Neural progenitor cell (in vitro differentiated cells): Measurements from ENCODE around the gene LTBP1. TPM values are rescaled to one million over a fixed set of nuclear protein-coding genes. Genes with fewer than 3 reads are reported as not detected.

Source experiments
- DNase-seq: peaks from one replicate; pipeline ENCODE4 v3.0.0-alpha.2; 2016; ENCODE audit warnings: low spot score
- H2AFZ ChIP-seq: fragments of 200-600 bp; sonication (generic); replicated peaks from 2 replicates; pipeline ENCODE4 v1.6.1; 2016; ENCODE audit warnings: antibody characterized with exemption
- H3F3A ChIP-seq: fragments of 200-600 bp; sonication (generic); 2 replicates; pipeline ENCODE4 v1.6.1; 2016; ENCODE audit warnings: antibody characterized with exemption, low read depth
- H3K27ac ChIP-seq: fragments of 200-600 bp; sonication (generic); 2 replicates; pipeline ENCODE4 v1.5.1; 2016; ENCODE audit warnings: mild to moderate bottlenecking
- H3K27me3 ChIP-seq: fragments of 200-600 bp; sonication (generic); 2 replicates; pipeline ENCODE4 v1.6.1; 2016; ENCODE audit warnings: mild to moderate bottlenecking, moderate library complexity
- H3K36me3 ChIP-seq: fragments of 200-600 bp; sonication (generic); 2 replicates; pipeline ENCODE4 v1.5.1; 2016
- H3K4me1 ChIP-seq: fragments of 200-600 bp; sonication (generic); 2 replicates; pipeline ENCODE4 v1.6.1; 2016; ENCODE audit warnings: mixed run types
- H3K4me2 ChIP-seq: fragments of 200-600 bp; sonication (generic); 2 replicates; pipeline ENCODE4 v1.6.1; 2016
- H3K4me3 ChIP-seq: fragments of 200-600 bp; sonication (generic); 2 replicates; pipeline ENCODE4 v1.5.1; 2016
- H3K79me2 ChIP-seq: fragments of 200-600 bp; sonication (generic); 2 replicates; pipeline ENCODE4 v1.6.1; 2016; ENCODE audit warnings: low read depth
- H3K9ac ChIP-seq: fragments of 200-600 bp; sonication (generic); 2 replicates; pipeline ENCODE4 v1.6.1; 2016
- H3K9me3 ChIP-seq: fragments of 200-600 bp; sonication (generic); 2 replicates; pipeline ENCODE4 v1.5.1; 2016; ENCODE audit warnings: low read depth
- H4K20me1 ChIP-seq: fragments of 200-600 bp; sonication (generic); 2 replicates; pipeline ENCODE4 v1.6.1; 2016; ENCODE audit warnings: low read depth
- H3K27ac Mint-ChIP-seq: 3 replicates; pipeline ENCODE4 v1.8.0; 2021; ENCODE audit warnings: mixed read lengths
- H3K27me3 Mint-ChIP-seq: 2 replicates; pipeline ENCODE4 v1.8.0; 2022; ENCODE audit warnings: low read depth, mild to moderate bottlenecking, inconsistent platforms, moderate library complexity, mixed read lengths; ENCODE audit not compliant: insufficient read depth
- H3K36me3 Mint-ChIP-seq: 3 replicates; pipeline ENCODE4 v1.8.0; 2021; ENCODE audit warnings: mixed read lengths
- H3K4me1 Mint-ChIP-seq: 3 replicates; pipeline ENCODE4 v1.8.0; 2021; ENCODE audit warnings: mixed read lengths
- H3K4me3 Mint-ChIP-seq: 3 replicates; pipeline ENCODE4 v1.8.0; 2021; ENCODE audit warnings: mild to moderate bottlenecking, moderate library complexity, mixed read lengths
- H3K9me3 Mint-ChIP-seq: 3 replicates; pipeline ENCODE4 v1.8.0; 2020; ENCODE audit warnings: mixed read lengths
- CTCF ChIP-seq: fragments of 200-600 bp; sonication (generic); IDR thresholded peaks from 2 replicates; pipeline ENCODE4 v1.5.1; 2017; ENCODE audit warnings: antibody characterized with exemption, mild to moderate bottlenecking
- EZH2 ChIP-seq: fragments of 200-600 bp; sonication (generic); IDR thresholded peaks from 2 replicates; pipeline ENCODE4 v1.6.1; 2017; ENCODE audit warnings: antibody characterized with exemption, mild to moderate bottlenecking, moderate library complexity
- EZH2phosphoT487 ChIP-seq: fragments of 200-600 bp; sonication (generic); IDR thresholded peaks from 2 replicates; pipeline ENCODE4 v1.6.1; 2017; ENCODE audit warnings: antibody characterized with exemption
- total RNA-seq: library from RNA; depleted of rRNA; stranded (reverse); fragments of >200 nt; gene quantifications from 2 replicates; pipeline ENCODE4 v1.2.3, GENCODE V29; 2015; ENCODE audit warnings: low replicate concordance

LTBP1 gene
- total RNA-seq, 1 donor from 2014 or later, result 50.5 TPM

DNA sequence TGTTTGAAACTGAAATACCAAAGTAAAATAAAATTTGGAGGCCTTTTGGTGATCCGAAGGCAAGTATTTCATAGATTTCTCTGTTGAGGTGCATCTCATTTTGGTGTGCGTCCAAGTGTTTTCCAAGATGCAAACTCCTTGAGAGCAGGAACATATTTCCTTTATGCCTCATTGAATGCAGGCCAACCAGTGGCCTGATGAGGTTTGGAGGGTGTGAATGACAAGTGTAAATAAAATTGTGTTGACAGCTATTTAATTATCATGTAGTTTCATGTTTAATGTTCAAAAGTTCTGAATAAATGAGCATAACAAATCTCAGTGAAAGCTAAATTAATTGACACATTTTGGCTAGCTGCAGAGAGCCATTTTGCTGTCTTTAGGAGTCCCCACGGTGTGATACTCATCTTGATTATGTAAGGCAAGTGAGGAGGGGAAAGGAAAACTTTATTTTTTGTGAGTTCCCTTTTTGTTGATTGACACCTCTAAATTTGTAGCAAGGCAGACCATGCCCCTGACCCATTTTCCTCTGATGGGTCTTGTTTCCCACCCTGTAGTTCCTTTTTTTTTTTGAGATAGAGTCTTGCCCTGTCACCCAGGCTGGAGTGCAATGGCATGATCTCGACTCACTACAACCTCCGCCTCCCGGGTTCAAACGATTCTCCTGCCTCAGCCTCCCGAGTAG is 6.3 kb upstream of the LTBP1 start:
- Histone ChIP-seq H3K9ac (no peak overlapping the region), H3K36me3 (no peaks in the 10 kb centered on the region), H3K9me3 (no peaks in the 10 kb centered on the region), H3K27me3 (no peaks in the 10 kb centered on the region), H2AFZ (no peak overlapping the region), H3K4me3 (no peak overlapping the region), H3K27ac (no peak overlapping the region), H3F3A (peaks cover 22% of the 10 kb centered on the region), H3K79me2 (no peaks in the 10 kb centered on the region), H3K4me1 (peaks cover 38% of the 10 kb centered on the region), H4K20me1 (no peaks in the 10 kb centered on the region), H3K4me2 (no peak overlapping the region)
- peaks cover 2% of the 10 kb centered on the region for H3K27me3 Mint-ChIP-seq
- H3K4me1 Mint-ChIP-seq, result peaks cover 38% of the 10 kb centered on the region
- TF ChIP-seq CTCF (no peak), EZH2phosphoT487 (no peak), EZH2 (no peak)
- H3K9me3 Mint-ChIP-seq, result peaks cover 10% of the 10 kb centered on the region
- no peaks in the 10 kb centered on the region for H3K36me3 Mint-ChIP-seq
- H3K27ac Mint-ChIP-seq, result no peak overlapping the region
- no peak overlapping the region for H3K4me3 Mint-ChIP-seq
- no peak for DNase-seq

DNA sequence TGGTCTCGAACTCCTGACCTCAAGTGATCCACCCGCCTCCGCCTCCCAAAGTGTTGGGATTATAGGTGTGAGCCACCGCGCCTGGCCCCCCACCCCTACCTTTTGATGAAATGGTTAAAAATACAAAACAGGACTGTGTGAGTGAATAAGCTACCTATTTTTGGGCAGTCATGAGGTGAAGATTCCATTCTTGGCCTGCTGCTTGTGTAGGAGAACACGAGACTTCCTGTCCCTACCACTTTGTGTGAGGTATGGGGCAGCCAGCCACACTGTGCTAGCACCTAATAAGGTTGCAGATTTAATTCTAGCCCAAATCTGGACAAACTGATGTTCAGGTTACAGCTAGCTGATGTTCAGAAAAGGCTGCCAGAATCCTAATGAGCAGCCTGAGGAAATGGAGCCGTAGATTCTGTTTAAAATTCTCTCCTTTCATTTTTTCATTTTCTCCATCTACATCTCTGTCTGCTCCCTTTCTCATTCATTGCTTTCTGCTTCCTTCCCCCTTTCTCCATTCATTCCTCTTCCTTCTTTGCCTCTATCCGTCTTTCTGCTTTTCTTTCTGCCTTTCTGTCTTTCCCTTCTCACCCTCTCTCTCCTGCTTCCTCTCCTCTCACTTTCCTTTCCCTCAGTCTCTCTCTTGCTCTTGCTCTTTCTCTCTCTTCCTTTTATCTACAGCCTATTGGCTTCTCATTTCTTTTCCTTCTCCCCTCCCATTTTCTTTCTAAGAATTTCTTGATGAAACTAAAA is 4.6 kb upstream of the LTBP1 start:
- H3K4me2 ChIP-seq, result no peak overlapping the region
- Mint-ChIP-seq H3K4me1 (peaks cover 24% of the 10 kb centered on the region), H3K27ac (no peak overlapping the region), H3K9me3 (peaks cover 6% of the 10 kb centered on the region), H3K4me3 (no peak overlapping the region), H3K36me3 (no peaks in the 10 kb centered on the region), H3K27me3 (peaks cover 5% of the 10 kb centered on the region)
- no peak for DNase-seq
- H3K9ac ChIP-seq, result no peak overlapping the region
- no peaks in the 10 kb centered on the region for H4K20me1 ChIP-seq
- no peak for TF ChIP-seq CTCF
- TF ChIP-seq EZH2, result no peak
- no peak for TF ChIP-seq EZH2phosphoT487
- H3K27ac ChIP-seq, result no peak overlapping the region
- H3K36me3 ChIP-seq, result no peaks in the 10 kb centered on the region
- no peaks in the 10 kb centered on the region for H3K27me3 ChIP-seq
- H3K9me3 ChIP-seq, result no peaks in the 10 kb centered on the region
- H3K4me3 ChIP-seq, result no peak overlapping the region
- H3F3A ChIP-seq, result peaks cover 10% of the 10 kb centered on the region
- no peaks in the 10 kb centered on the region for H3K79me2 ChIP-seq
- H2AFZ ChIP-seq, result no peak overlapping the region
- H3K4me1 ChIP-seq, result peaks cover 26% of the 10 kb centered on the region

DNA sequence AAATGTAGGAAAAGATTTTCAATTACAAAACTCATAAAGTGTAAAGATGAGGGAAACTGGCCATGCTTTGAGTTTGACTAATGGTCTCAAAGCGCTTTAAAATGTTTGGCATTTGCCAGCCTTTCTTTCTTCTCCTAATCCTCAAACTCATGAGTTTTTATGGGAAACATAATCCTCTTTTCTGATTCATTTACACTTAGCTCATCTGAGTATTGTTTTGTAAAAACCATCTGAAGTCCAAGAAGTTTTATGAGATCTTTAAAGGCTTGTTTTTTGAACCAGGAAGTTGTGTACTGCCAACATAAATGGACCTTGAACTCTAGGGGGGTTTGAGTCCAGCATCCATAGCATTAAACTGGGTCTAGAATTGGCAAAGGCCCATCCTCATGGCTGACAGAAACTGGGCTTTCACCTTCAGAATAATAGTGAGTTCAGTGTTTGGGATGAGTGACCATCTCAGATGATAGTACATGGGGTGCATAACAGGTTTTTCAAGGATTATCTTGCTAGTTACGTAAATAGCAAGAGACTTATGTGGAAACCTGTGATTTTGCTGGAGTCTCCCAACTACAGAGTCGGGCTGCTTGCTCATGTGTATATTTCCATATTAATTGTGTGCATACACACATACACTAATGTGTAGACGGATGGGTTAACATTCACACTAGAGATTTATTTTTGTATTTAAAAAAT is 3.8 kb upstream of the LTBP1 start:
- no peak overlapping the region for H3K9ac ChIP-seq
- no peak overlapping the region for H3K4me2 ChIP-seq
- TF ChIP-seq EZH2 (no peak), CTCF (no peak), EZH2phosphoT487 (no peak)
- no peak overlapping the region for H3K4me3 ChIP-seq
- Mint-ChIP-seq H3K4me1 (peaks cover 19% of the 10 kb centered on the region), H3K27ac (no peak overlapping the region), H3K4me3 (no peak overlapping the region), H3K9me3 (peaks cover 3% of the 10 kb centered on the region), H3K36me3 (no peaks in the 10 kb centered on the region), H3K27me3 (peaks cover 4% of the 10 kb centered on the region)
- H3K79me2 ChIP-seq, result peaks cover under 1% of the 10 kb centered on the region
- no peaks in the 10 kb centered on the region for H3K9me3 ChIP-seq
- no peaks in the 10 kb centered on the region for H3K36me3 ChIP-seq
- peaks cover 9% of the 10 kb centered on the region for H3F3A ChIP-seq
- H2AFZ ChIP-seq, result no peak overlapping the region
- H3K27me3 ChIP-seq, result no peaks in the 10 kb centered on the region
- DNase-seq, result no peak
- no peak overlapping the region for H3K27ac ChIP-seq
- no peaks in the 10 kb centered on the region for H4K20me1 ChIP-seq
- H3K4me1 ChIP-seq, result peaks cover 20% of the 10 kb centered on the region
